ENCODE measurements around the gene ST6GAL1.
"Not testable (repeated sequence)": the region's sequence is repeated elsewhere in the genome, so short reads cannot be mapped to it uniquely, and the experiment has no call there.

ST6GAL1 gene

GRCh38 chr3:186973702-186974101 lies 43.4 kb downstream of the ST6GAL1 start:
- no peak for DNase-seq

- no peak for DNase-seq
Observed at GRCh38 chr3:186974824-186975313, 44.5 kb downstream of the ST6GAL1 start.

GRCh38 chr3:186975726-186976125 lies 45.4 kb downstream of the ST6GAL1 start:
- DNase-seq: no peak

GRCh38 chr3:186976837-186977750 lies 46.8 kb downstream of the ST6GAL1 start:
- DNase-seq: no peak

DNA sequence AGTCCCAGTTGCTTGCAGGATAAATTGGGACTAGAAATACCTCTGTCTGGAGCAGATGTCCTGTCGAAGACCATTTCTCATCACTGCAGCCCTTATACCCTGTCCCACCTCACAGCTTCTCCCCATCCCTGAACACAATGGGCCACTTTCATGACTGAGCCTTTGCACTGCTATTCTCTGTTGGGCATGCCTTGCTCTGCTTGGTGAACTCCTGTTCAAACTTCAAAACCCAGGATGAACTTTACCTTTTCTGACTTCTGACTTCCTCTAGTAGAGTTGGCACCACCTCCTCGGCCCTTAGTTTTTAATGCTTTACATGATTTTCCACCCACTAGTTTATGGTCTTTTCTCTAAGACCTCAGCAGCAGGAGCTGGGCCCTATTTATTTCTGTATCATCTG lies 48.4 kb downstream of the ST6GAL1 start:
- DNase-seq: no peak

DNA sequence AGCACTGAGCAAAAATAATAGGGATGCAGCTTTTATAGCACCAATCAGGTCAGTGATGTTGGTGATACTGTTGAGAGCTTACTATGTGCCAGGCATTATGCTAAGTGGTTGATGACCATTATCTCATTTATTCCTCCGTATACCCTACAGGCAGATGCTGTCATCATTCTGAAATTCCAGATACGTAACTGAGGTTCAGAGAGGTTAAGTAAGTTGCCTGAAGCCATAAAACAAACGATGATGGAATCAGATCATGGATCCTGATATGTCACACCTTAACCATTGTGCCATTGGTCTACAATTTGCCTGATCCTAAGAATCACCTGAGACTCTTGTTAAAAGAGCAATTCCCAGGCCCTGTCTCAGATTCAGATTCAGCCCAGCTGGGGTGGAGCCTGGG lies 49.5 kb downstream of the ST6GAL1 start:
- no peak for DNase-seq

GRCh38 chr3:186980989-186981388 lies 50.7 kb downstream of the ST6GAL1 start:
- DNase-seq: no peak

DNA sequence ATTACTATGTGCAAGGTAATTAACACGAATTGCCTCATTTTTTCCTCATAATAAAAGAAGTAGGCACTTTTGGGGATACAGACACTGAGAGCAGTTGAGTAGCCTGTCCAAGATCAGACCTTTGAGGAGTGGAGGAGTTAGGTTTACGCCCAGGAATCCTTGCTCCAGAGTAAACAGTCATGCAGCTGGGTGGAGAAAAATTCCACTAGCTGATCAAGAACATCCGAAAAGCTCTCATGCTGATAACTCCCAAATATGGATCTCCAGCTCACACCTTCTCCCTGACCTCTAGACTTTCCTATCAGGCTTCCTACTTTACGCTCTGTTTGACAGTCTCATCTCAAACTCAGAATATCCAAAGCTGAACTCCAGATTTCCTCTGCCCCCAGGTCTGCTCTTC lies 53.3 kb downstream of the ST6GAL1 start:
- no peak for DNase-seq

- DNase-seq: no peak
Observed at GRCh38 chr3:186984064-186984463, 53.7 kb downstream of the ST6GAL1 start.

- DNase-seq: no peak
Observed at GRCh38 chr3:186985661-186986364, 55.5 kb downstream of the ST6GAL1 start.

DNA sequence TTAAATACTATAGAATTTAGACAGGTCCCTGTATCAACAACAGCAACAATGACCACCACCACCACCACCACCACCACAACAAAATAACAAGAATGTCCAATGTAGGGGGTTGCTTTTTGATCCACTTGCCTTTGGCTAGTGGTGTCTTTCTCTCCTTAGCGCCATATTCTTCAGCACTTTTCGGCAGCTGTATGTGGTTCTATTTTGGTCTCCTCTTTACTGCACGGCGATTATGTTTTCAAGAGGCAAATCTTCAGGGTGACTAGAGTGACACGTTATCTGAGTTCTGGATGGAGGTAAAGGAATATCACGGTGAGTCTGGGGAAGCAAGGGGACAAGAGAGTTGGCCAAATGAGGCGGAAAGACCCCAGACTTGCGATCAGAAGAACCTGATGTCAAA lies 56.1 kb downstream of the ST6GAL1 start:
- DNase-seq: no peak

- no peak for DNase-seq
Observed at GRCh38 chr3:186986816-186987215, 56.5 kb downstream of the ST6GAL1 start.

DNA sequence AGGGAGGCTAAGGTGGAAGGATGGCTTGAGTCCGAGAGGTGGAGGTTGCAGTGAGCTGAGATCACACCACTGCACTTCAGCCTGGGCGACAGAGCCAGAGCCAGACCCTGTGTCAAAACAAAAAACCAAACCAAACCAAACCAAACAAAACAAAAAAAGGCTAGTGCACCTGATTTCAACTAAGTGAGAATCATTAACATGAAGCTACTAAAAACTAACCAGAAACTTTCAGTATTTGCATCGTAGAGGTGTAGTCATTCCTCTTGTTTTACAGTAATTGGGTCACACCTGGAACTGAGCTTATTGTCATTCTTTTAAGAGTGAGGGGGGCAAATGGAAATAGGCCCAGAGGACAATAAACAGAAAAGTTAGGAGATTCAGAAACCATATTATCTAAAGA lies 58.5 kb downstream of the ST6GAL1 start:
- DNase-seq: no peak

GRCh38 chr3:186989429-186989828 lies 59.1 kb downstream of the ST6GAL1 start:
- no peak for DNase-seq

DNA sequence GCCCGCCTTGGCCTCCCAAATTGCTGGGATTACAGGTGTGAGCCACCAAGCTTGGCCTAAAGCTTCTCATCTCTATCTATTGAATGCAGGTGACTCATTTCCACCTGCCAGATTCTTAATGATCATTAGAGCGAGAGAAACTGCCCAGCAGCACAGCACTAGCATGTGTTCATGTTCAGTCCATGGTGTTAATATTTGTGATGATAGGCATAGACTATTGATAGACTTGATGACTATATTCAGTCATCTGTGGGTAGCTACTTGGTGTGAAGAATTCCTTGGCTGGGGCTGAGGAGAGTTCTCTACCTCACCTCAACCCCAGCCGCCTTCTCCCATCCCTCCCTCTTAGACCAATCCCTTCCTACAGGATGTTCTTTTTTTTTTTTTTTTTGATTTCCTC lies 60.0 kb downstream of the ST6GAL1 start:
- no peak for DNase-seq

DNA sequence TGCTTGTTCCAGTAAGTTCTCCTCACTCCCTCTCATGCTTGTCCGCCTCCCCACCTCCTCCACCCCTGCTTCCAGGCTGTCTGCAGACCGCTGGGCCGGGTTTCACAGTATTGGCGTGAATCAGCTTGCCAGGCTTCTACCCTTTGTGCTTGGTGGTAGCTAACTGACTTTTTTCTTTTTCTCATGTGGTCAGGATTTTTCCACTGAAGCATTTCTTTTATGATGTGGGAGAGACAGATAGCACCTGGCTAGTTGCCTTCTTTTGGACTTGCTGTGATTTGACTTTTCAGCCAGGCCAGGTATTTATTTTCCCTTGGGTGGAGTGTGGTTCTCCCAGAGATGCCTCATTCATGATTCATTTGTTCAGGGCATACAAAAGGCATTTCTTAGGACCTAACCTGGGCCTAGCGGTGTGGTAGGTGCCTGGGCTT lies 60.6 kb downstream of the ST6GAL1 start:
- DNase-seq: no peak

DNA sequence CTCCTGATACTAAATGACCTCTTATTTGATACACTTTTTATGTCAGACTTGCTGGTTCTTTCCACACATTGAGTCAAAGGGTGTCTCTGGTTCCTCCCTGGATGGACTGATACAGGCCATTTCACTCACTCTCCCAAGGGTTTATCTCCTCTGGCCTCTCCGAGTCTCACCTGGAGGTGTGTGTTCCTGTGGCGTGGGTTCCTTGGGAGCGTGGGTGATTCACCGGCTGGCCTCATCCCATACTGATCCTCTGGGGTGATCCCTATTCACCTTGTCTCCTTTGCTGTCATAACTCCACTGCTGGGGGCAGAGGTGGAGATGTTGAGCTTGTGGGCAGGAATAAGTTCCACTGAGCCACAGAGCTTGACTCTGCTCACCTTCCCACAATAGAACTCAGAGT lies 61.1 kb downstream of the ST6GAL1 start:
- DNase-seq: no peak

GRCh38 chr3:186992096-186992495 lies 61.8 kb downstream of the ST6GAL1 start:
- DNase-seq: not testable (repeated sequence)

- no peak for DNase-seq
Observed at GRCh38 chr3:186993210-186993782, 63.0 kb downstream of the ST6GAL1 start.

DNA sequence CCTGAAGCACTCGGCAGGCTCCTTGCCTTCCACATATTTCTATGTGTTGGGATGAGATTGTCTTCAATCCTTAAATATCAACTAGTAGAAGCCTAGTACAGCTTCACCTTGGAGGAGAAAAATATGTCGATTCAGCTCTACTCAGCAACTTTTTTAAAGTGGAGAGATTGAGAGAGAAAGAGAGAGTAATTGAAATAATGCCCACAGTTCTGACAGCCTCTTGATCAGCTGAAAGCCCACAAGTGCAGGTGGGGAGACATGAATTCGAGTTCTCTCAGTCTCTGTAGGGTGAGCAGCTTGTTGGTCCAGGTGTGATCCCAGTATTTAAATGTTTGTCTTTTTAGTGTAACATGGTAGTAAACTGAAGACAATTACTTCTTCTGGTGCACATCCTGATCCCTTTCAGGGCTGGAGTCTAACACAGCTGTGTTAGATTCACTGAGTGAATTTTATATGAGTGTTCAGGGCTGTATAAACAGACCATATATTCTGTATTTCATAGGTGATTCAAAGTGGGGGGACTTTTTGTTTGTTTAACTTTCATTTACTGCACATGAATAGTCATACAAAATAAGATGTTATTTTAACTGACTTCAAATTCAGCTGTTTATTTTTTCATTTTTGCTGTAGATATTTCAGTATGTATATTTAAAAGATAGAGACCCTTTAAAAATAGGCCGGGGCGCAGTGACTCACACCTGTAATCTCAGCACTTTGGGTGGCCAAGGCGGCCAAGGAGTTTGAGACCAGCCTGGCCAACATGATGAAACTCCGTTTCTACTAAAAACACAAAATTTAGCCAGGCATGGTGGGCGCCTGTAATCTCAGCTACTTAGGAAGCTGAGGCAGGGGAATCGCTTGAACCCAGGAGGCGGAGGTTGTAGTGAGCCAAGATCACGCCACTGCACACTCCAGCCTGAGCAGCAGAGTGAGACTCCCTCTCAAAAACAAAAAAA lies 64.0 kb downstream of the ST6GAL1 start:
- no peak for DNase-seq

DNA sequence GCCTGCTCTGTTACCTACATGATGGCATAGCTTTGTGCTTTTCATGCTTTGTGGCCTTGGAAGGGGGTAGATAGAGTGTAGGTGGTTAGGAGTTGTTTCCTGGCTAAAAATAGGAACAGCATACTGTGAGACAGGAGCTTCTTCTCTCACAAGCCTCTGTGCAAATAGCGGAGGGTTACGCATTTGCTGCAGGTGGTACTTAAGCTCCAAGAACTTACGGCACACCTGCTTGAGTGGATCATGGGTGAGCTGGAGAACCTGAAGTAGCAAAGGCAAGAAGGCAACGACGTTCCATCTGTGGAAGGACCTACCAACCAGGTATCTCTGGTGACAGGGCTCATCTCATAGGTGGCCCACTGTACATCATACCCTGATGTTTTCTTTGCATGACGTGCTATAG lies 66.0 kb downstream of the ST6GAL1 start:
- DNase-seq: no peak

- no peak for DNase-seq
Observed at GRCh38 chr3:186997061-186997460, 66.7 kb downstream of the ST6GAL1 start.

Data from NCI-H1105 treated with DMSO at 0.1 percent for 48 hours (cell line).